ENCODE results near the gene CD302. TPM values are rescaled to one million over a fixed set of nuclear protein-coding genes. Genes with fewer than 3 reads are reported as not detected.

CD302 gene
- total and polyA plus RNA-seq, 2 of the 8 experiments (the other 6 are each of a cell fraction or from before 2014, with no cell fraction given): 0.76 to 0.79 TPM

- no peak overlapping the region for H3K56ac ChIP-seq (replicated peaks; ENCODE audit: insufficient read length, low read depth, low read length)
- no peak overlapping the region for H3K23ac ChIP-seq (ENCODE audit: insufficient read length)
- no peak overlapping the region for H3K4ac ChIP-seq (replicated peaks; ENCODE audit: insufficient read length, low read depth, low read length)
- H4K8ac ChIP-seq (ENCODE audit: extremely low read depth, insufficient read depth, low read length): no peak overlapping the region
- no peak overlapping the region for H3K9ac ChIP-seq (replicated peaks in 1 of 4; ENCODE audit: extremely low read depth in 1 of 4, low read depth in 3 of 4, low read length in 3 of 4)
- ChIA-PET CTCF (ENCODE audit: partially characterized antibody) (interaction anchor here (1.1 to 1.7 kb wide), 3 partner anchors 9 to 37 kb away, joined by 3 to 6 read pairs (median 3); no protein-coding TSS in a partner anchor), POLR2A (ENCODE audit: partially characterized antibody) (interaction anchor here (1.3 kb wide), 1 partner anchor 13 kb away, joined by 3 read pairs; no protein-coding TSS in a partner anchor)
- DNase-seq (ENCODE audit: low read depth in 1 of 2, low spot score in 2 of 2) (no peak), FAIRE-seq (no peak)
- H2AK5ac ChIP-seq (ENCODE audit: low read depth, low read length): no peak overlapping the region
- no peak overlapping the region for H4K91ac ChIP-seq (replicated peaks; ENCODE audit: insufficient read length, low read length)
- H3K27ac ChIP-seq (ENCODE audit: low read depth, low read length): no peak overlapping the region
- no peak overlapping the region for H3K4me3 ChIP-seq (ENCODE audit: extremely low read depth in 1 of 4, insufficient read depth in 2 of 4, low read depth in 3 of 4, low read length in 4 of 4)
- peaks cover 0 to 5% (median 4%) of the 10 kb centered on the region in 4 experiments; a peak in 4 of 7 replicates for H3K4me1 ChIP-seq (replicated peaks in 1 of 4; ENCODE audit: control insufficient read depth in 3 of 4, insufficient read depth in 4 of 4, low read length in 3 of 4)
- no peak overlapping the region for H2BK20ac ChIP-seq (ENCODE audit: low read length)
- H2BK15ac ChIP-seq (ENCODE audit: low read length): no peak overlapping the region
- no peak overlapping the region for H3K14ac ChIP-seq (ENCODE audit: insufficient read length)
- no peak overlapping the region for H3K4me2 ChIP-seq (ENCODE audit: insufficient read depth in 1 of 2, low read depth in 2 of 2, low read length in 2 of 2)
- H2BK5ac ChIP-seq (ENCODE audit: low read depth, low read length): no peak overlapping the region
- H3K27me3 ChIP-seq (replicated peaks in 1 of 4; ENCODE audit: control insufficient read depth in 3 of 4, extremely low read depth in 1 of 4, insufficient read depth in 3 of 4, low read length in 3 of 4): peaks cover 2 to 12% (median 11%) of the 10 kb centered on the region in 4 experiments
- no peaks in the 10 kb centered on the region for H3K79me1 ChIP-seq (ENCODE audit: low read depth, low read length)
- no peaks in the 10 kb centered on the region for H3K9me3 ChIP-seq (ENCODE audit: insufficient read depth in 2 of 2, low read depth in 1 of 2, low read length in 1 of 2)
- no peak overlapping the region for H2AFZ ChIP-seq (ENCODE audit: low read length)
- H3K18ac ChIP-seq (ENCODE audit: extremely low read depth, low read length): no peak overlapping the region
- H3K36me3 ChIP-seq (ENCODE audit: control insufficient read depth in 2 of 4, insufficient read depth in 4 of 4, low read length in 3 of 4): no peaks in the 10 kb centered on the region
- TF ChIP-seq KDM1A (IDR thresholded peaks at IDR 0.05; ENCODE audit: borderline replicate concordance, low read length) (no peak), TAF1 (IDR thresholded peaks at IDR 0.05; ENCODE audit: low read depth, low read length) (no peak)
- peaks cover under 1% of the 10 kb centered on the region; the same call in 1 of the 2 replicates for H3K23me2 ChIP-seq (ENCODE audit: low read depth, low read length)
- H2BK12ac ChIP-seq (ENCODE audit: low read depth, low read length): no peak overlapping the region
- H4K5ac ChIP-seq (ENCODE audit: insufficient read length, low read depth, low read length): no peak overlapping the region
- 81% methylated on average over 4 of the region's 4 CpGs; no CpG with 5 or more reads in 1 of the 2 experiments for WGBS, 2 experiments (ENCODE audit: extremely low coverage in 1 of 2, insufficient coverage in 1 of 2, insufficient read length in 1 of 2, insufficient replicate concordance in 2 of 2, low coverage in 1 of 2, low lambda C conversion rate in 2 of 2, missing lambda C conversion rate in 1 of 2)
- H4K20me1 ChIP-seq (replicated peaks in 1 of 2; ENCODE audit: control insufficient read depth in 1 of 2, insufficient read depth in 2 of 2, low read length in 2 of 2): no peaks in the 10 kb centered on the region
- H3K79me2 ChIP-seq (ENCODE audit: control insufficient read depth in 1 of 2, insufficient read depth in 2 of 2, low read length in 2 of 2): no peaks in the 10 kb centered on the region
- no peak overlapping the region for H2BK120ac ChIP-seq (replicated peaks; ENCODE audit: low read depth, low read length)
Observed at GRCh38 chr2:159792599-159792998, 5.4 kb downstream of the CD302 start.
